ENCODE measurements around the gene LRRC71. TPM values are rescaled to one million over a fixed set of nuclear protein-coding genes. Genes with fewer than 3 reads are reported as not detected.

The LRRC71 gene
- total RNA-seq, 1 donor from 2014 or later: not detected

DNA sequence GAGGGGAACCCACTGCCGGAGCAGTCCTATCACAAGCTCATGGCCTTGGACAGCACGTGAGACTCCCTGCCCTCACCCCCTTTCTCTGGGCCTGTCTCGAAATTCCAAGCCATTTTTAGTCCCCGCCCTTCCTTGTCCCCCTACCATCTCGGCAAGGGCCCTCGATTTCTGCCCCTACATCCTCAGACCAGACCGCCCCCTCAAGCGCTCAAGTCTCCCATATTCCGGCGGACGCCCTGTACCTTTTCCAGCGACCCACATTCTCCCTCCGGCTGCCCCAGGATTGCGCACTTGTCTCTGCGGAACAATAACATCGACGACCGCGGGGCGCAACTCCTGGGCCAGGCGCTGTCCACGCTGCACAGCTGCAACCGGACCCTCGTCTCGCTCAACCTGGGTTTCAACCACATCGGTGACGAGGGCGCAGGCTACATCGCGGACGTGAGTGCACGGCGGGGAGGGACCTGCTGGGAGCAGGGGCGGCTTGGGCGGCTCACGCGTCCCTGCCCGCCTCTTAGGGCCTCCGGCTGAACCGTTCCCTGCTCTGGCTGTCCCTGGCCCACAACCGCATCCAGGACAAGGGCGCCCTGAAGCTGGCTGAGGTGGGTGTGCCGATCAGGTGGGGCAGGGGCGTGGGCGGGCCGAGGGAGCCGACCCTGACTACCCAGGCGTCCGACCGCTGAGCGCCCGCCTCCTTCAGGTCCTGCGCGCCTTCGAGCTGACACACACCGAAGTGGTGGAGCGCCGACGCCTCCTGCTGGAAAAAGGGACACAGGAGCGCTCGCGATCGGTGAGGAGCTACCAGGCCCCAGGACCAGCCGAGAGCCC is 7.0 kb downstream of the LRRC71 start:
- TF ChIP-seq CTCF (IDR thresholded peaks at IDR 0.05) (peak; percentile 38 to 61 (median 43)), POLR2AphosphoS5 (IDR thresholded peaks at IDR 0.05; ENCODE audit: insufficient read depth in 1 of 2, low read depth in 1 of 2) (no peak), POLR2A (IDR thresholded peaks at IDR 0.05) (no peak)
- H3K9me3 ChIP-seq: no peaks in the 10 kb centered on the region
- peak overlapping the region in 1 of 2 donors; percentile 33 for H3K4me3 ChIP-seq
- intact Hi-C loops (cut with DNase I): loop anchor here (10.0 kb wide), 1 partner anchor 137 kb away; no protein-coding TSS in a partner anchor
- H3K36me3 ChIP-seq: no peaks in the 10 kb centered on the region
- no peak overlapping the region for H3K27ac ChIP-seq
- DNase-seq (ENCODE audit: extremely low spot score in 2 of 2): no peak
- peaks cover 24% of the 10 kb centered on the region for H3K4me1 ChIP-seq
- peaks cover 16% of the 10 kb centered on the region for H3K27me3 ChIP-seq

- H3K27me3 ChIP-seq: peaks cover 16% of the 10 kb centered on the region
- peaks cover 22% of the 10 kb centered on the region for H3K4me1 ChIP-seq
- no peaks in the 10 kb centered on the region for H3K9me3 ChIP-seq
- intact Hi-C loops (cut with DNase I): loop anchor here (10.0 kb wide), 1 partner anchor 137 kb away; no protein-coding TSS in a partner anchor
- H3K36me3 ChIP-seq: no peaks in the 10 kb centered on the region
- TF ChIP-seq CTCF (IDR thresholded peaks at IDR 0.05) (no peak), POLR2A (IDR thresholded peaks at IDR 0.05) (no peak)
- H3K4me3 ChIP-seq: peak overlapping the region in 1 of 2 donors; percentile 33
- no peak for DNase-seq (ENCODE audit: extremely low spot score in 2 of 2)
- no peak overlapping the region for H3K27ac ChIP-seq
These were observed 7.7 kb downstream of the LRRC71 start for GRCh38 chr1:156928043-156928602.

- Histone ChIP-seq H3K27me3 (peaks cover 7% of the 10 kb centered on the region), H3K36me3 (no peaks in the 10 kb centered on the region), H3K4me3 (no peak overlapping the region), H3K27ac (no peak overlapping the region), H3K9me3 (no peaks in the 10 kb centered on the region), H3K4me1 (peaks cover 9% of the 10 kb centered on the region)
- intact Hi-C loops (cut with DNase I): loop anchor here (10.0 kb wide), 1 partner anchor 135 kb away; no protein-coding TSS in a partner anchor
- DNase-seq (ENCODE audit: extremely low spot score in 2 of 2): no peak
- TF ChIP-seq CTCF (IDR thresholded peaks at IDR 0.05) (no peak), POLR2AphosphoS5 (IDR thresholded peaks at IDR 0.05; ENCODE audit: insufficient read depth in 1 of 2, low read depth in 1 of 2) (no peak), POLR2A (IDR thresholded peaks at IDR 0.05) (no peak)
These were observed 9.3 kb downstream of the LRRC71 start for GRCh38 chr1:156929596-156930238.

DNA sequence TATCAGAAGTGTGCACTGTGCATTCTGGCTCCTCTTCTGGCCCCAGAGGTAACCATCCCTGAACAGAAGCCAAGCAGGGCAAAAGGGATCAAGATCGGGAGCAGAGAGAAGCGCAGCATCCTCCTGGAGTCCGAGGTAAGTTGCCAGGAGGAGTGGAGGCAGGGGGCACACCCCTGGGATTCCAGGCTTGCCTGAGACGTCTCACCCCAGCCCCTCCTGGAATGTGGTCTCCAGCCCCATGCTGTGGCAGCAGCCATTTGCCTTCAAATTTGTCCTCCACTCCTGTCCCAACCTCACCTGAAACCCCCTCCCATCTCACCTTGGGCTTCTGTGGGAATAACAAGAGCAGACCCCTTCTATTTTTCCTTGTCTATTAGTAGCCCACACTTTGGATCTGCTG is 10.1 kb downstream of the LRRC71 start:
- H3K4me3 ChIP-seq: no peak overlapping the region
- no peak overlapping the region for H3K27ac ChIP-seq
- H3K27me3 ChIP-seq: peaks cover 7% of the 10 kb centered on the region
- peaks cover 9% of the 10 kb centered on the region for H3K4me1 ChIP-seq
- H3K9me3 ChIP-seq: no peaks in the 10 kb centered on the region
- no peak for DNase-seq (ENCODE audit: extremely low spot score in 2 of 2)
- no peak for TF ChIP-seq CTCF (IDR thresholded peaks at IDR 0.05)
- no peak for TF ChIP-seq POLR2A (IDR thresholded peaks at IDR 0.05)
- TF ChIP-seq POLR2AphosphoS5 (IDR thresholded peaks at IDR 0.05; ENCODE audit: insufficient read depth in 1 of 2, low read depth in 1 of 2): no peak
- no peaks in the 10 kb centered on the region for H3K36me3 ChIP-seq
- intact Hi-C loops (cut with DNase I): no loop called here
